Measurements from ENCODE around the gene ZG16.

ZG16 gene

DNA sequence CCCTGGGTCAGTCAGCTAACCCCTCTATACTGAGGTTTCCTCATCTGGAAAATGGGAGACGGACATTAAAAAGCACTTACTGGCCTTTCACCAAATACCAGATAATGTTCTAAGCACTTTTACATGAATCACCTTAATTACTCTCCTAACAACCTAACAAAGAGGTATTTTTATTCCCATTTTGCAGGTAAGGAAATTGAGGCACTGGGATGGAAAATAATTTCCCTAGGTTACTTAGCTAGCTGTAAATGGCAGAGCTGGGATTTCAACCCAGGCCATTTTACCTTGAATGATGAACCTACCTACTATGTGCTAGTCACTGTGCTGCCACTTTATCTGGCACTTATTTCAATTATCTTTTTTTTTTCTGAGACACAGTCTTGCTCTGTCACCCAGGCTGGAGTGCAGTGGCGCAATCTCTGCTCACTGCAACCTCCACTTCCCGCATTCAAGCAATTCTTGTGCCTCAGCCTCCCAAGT, 16.2 kb downstream of the ZG16 start:
- Histone ChIP-seq H3K27me3 (ENCODE audit: insufficient read depth, low read length, poor library complexity) (no peaks in the 10 kb centered on the region), H3K4me3 (ENCODE audit: low read depth in 1 of 2, low read length in 2 of 2) (no peak overlapping the region), H3K9me3 (ENCODE audit: insufficient read depth, low read length, severe bottlenecking) (no peaks in the 10 kb centered on the region), H3K4me1 (ENCODE audit: insufficient read depth, low read length) (peaks cover 39% of the 10 kb centered on the region), H3K27ac (ENCODE audit: low read length) (no peak overlapping the region), H3K36me3 (ENCODE audit: insufficient read depth, low read length) (peaks cover 79% of the 10 kb centered on the region), H3K9ac (ENCODE audit: low read depth, low read length) (no peak overlapping the region), H2AFZ (ENCODE audit: low read depth, low read length) (no peak overlapping the region), H4K20me1 (ENCODE audit: insufficient read depth, low read length) (peaks cover 28% of the 10 kb centered on the region; the same call in 1 of the 2 replicates), H3K79me2 (ENCODE audit: insufficient read depth, low read length) (peaks cover 89% of the 10 kb centered on the region), H3K4me2 (ENCODE audit: insufficient read depth, low read length) (peak overlapping the region; percentile 88; the same call in 1 of the 2 replicates)
- no peak for DNase-seq
- TF ChIP-seq, protein P1, sequence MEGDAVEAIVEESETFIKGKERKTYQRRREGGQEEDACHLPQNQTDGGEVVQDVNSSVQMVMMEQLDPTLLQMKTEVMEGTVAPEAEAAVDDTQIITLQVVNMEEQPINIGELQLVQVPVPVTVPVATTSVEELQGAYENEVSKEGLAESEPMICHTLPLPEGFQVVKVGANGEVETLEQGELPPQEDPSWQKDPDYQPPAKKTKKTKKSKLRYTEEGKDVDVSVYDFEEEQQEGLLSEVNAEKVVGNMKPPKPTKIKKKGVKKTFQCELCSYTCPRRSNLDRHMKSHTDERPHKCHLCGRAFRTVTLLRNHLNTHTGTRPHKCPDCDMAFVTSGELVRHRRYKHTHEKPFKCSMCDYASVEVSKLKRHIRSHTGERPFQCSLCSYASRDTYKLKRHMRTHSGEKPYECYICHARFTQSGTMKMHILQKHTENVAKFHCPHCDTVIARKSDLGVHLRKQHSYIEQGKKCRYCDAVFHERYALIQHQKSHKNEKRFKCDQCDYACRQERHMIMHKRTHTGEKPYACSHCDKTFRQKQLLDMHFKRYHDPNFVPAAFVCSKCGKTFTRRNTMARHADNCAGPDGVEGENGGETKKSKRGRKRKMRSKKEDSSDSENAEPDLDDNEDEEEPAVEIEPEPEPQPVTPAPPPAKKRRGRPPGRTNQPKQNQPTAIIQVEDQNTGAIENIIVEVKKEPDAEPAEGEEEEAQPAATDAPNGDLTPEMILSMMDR (IDR thresholded peaks at IDR 0.05; ENCODE audit: borderline replicate concordance, extremely low read depth, low read length, poor library complexity, severe bottlenecking), result no peak
- no peak for TF ChIP-seq EZH2 (IDR thresholded peaks at IDR 0.05; ENCODE audit: borderline replicate concordance, low read depth, low read length, severe bottlenecking)
- ATAC-seq (ENCODE audit: insufficient read depth, low read depth), result no peak

DNA sequence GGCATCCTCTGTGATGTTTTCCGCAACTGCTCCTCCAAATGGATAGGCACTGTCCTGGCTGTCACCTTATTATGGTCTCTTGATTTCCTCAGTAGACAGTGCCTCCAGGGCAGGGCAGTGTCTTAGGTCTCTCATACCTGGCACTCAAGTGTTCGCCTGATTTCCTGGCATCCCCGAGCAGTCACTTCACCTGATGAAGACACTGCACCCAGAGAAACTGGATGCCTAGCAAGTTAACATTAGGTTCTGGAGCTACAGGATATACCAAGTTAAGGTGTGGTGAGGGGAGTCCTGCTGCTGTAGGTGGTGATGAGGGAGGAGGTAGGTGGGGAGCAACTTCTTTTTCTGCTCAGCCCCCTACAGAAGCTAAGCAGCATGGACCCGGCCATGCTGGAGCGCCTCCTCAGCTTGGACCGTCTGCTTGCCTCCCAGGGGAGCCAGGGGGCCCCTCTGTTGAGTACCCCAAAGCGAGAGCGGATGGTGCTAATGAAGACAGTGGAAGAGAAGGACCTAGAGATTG, 24.4 kb downstream of the ZG16 start:
- peaks cover 36% of the 10 kb centered on the region for H3K79me2 ChIP-seq (ENCODE audit: insufficient read depth, low read length)
- TF ChIP-seq EZH2 (IDR thresholded peaks at IDR 0.05; ENCODE audit: borderline replicate concordance, low read depth, low read length, severe bottlenecking), result no peak
- TF ChIP-seq, protein P1 (IDR thresholded peaks at IDR 0.05; ENCODE audit: borderline replicate concordance, extremely low read depth, low read length, poor library complexity, severe bottlenecking), result no peak
- H3K27me3 ChIP-seq (ENCODE audit: insufficient read depth, low read length, poor library complexity), result no peaks in the 10 kb centered on the region
- ATAC-seq (ENCODE audit: insufficient read depth, low read depth) (no peak), DNase-seq (no peak)
- H3K4me1 ChIP-seq (ENCODE audit: insufficient read depth, low read length), result peaks cover 40% of the 10 kb centered on the region
- H3K9ac ChIP-seq (ENCODE audit: low read depth, low read length), result peak overlapping the region; percentile 87; the same call in 1 of the 2 replicates
- no peak overlapping the region for H3K4me3 ChIP-seq (ENCODE audit: low read depth in 1 of 2, low read length in 2 of 2)
- H3K36me3 ChIP-seq (ENCODE audit: insufficient read depth, low read length), result peaks cover 79% of the 10 kb centered on the region
- H3K9me3 ChIP-seq (ENCODE audit: insufficient read depth, low read length, severe bottlenecking), result no peaks in the 10 kb centered on the region
- no peak overlapping the region for H3K4me2 ChIP-seq (ENCODE audit: insufficient read depth, low read length)
- 0 out of 2 replicates have a peak overlapping the region, but pooled peaks have one; percentile 49 for H3K27ac ChIP-seq (ENCODE audit: low read length)
- no peak overlapping the region for H2AFZ ChIP-seq (ENCODE audit: low read depth, low read length)
- peaks cover 4% of the 10 kb centered on the region for H4K20me1 ChIP-seq (ENCODE audit: insufficient read depth, low read length)

DNA sequence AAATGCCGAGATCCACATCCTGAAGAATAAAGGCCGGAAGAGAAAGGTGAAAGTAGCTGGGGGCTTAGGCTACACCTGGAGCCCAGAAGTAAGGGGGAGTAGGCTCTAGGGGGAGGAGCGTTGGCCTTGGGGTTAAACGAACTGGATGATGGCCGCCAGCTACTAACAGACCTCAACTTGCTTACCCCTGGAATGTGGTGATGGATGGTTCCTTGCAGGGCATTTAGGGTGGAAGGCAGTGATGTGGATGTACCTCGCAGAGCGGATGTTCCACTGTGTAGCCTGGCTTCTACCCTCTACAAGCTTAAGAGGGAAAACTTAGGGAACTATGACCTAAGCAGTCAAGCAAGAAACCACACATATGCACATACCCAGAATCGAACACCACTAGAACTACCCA, 26.0 kb downstream of the ZG16 start:
- Histone ChIP-seq H3K4me2 (ENCODE audit: insufficient read depth, low read length) (peak overlapping the region; percentile 86), H3K36me3 (ENCODE audit: insufficient read depth, low read length) (peaks cover 79% of the 10 kb centered on the region), H3K9ac (ENCODE audit: low read depth, low read length) (peak overlapping the region; percentile 87)

More for the DNA sequence above, 26.0 kb downstream of the ZG16 start:
- TF ChIP-seq, protein P1 (IDR thresholded peaks at IDR 0.05; ENCODE audit: borderline replicate concordance, extremely low read depth, low read length, poor library complexity, severe bottlenecking), result no peak
- TF ChIP-seq EZH2 (IDR thresholded peaks at IDR 0.05; ENCODE audit: borderline replicate concordance, low read depth, low read length, severe bottlenecking), result no peak
- Histone ChIP-seq H3K27me3 (ENCODE audit: insufficient read depth, low read length, poor library complexity) (no peaks in the 10 kb centered on the region), H3K27ac (ENCODE audit: low read length) (peak overlapping the region; percentile 99), H4K20me1 (ENCODE audit: insufficient read depth, low read length) (peaks cover 19% of the 10 kb centered on the region), H3K9me3 (ENCODE audit: insufficient read depth, low read length, severe bottlenecking) (no peaks in the 10 kb centered on the region), H3K79me2 (ENCODE audit: insufficient read depth, low read length) (peaks cover 43% of the 10 kb centered on the region), H3K4me1 (ENCODE audit: insufficient read depth, low read length) (peaks cover 55% of the 10 kb centered on the region), H3K4me3 (ENCODE audit: low read depth in 1 of 2, low read length in 2 of 2) (peak overlapping the region in 1 of 2 experiments; percentile 78; a peak in 2 of 4 replicates), H2AFZ (ENCODE audit: low read depth, low read length) (no peak overlapping the region)
- DNase-seq, result no peak
- ATAC-seq (ENCODE audit: insufficient read depth, low read depth), result no peak

Measured in DND-41 (cell line).